H9 (cell line): ENCODE data around the gene NIFK. TPM values are rescaled to one million over a fixed set of nuclear protein-coding genes. Genes with fewer than 3 reads are reported as not detected.

Experiments used
- DNase-seq: peaks from one replicate; pipeline ENCODE4 v3.0.0-alpha.2; 2017
- H2AFZ ChIP-seq: one replicate; pipeline ENCODE4 v1.6.1; 2013; ENCODE audit warnings: mild to moderate bottlenecking, low read length, control low read depth, moderate library complexity
- H2AK5ac ChIP-seq: 2 replicates; pipeline ENCODE4 v1.6.1; 2013; ENCODE audit warnings: low read length, control low read depth, mixed read lengths; ENCODE audit not compliant: insufficient read length
- H2BK120ac ChIP-seq: one replicate; pipeline ENCODE4 v1.6.1; 2013; ENCODE audit warnings: low read depth, mild to moderate bottlenecking, low read length, control low read depth, inconsistent platforms; ENCODE audit not compliant: poor library complexity, severe bottlenecking
- H2BK12ac ChIP-seq: 2 replicates; pipeline ENCODE4 v1.6.1; 2013; ENCODE audit warnings: low read length, control low read depth, mixed read lengths, low read depth; ENCODE audit not compliant: insufficient read length
- H2BK15ac ChIP-seq: 2 replicates; pipeline ENCODE4 v1.6.1; 2013; ENCODE audit warnings: low read depth, low read length, control low read depth
- H2BK20ac ChIP-seq: one replicate; pipeline ENCODE4 v1.6.1; 2013; ENCODE audit warnings: low read depth, mild to moderate bottlenecking, low read length, control low read depth, inconsistent platforms; ENCODE audit not compliant: poor library complexity, severe bottlenecking
- H2BK5ac ChIP-seq: 2 replicates; pipeline ENCODE4 v1.6.1; 2013; ENCODE audit warnings: low read length, control low read depth, mixed read lengths; ENCODE audit not compliant: insufficient read length
- H3K14ac ChIP-seq: 2 replicates; pipeline ENCODE4 v1.6.1; 2013; ENCODE audit warnings: low read length, control low read depth; ENCODE audit not compliant: insufficient read depth
- H3K18ac ChIP-seq: 2 replicates; pipeline ENCODE4 v1.6.1; 2013; ENCODE audit warnings: low read depth, mild to moderate bottlenecking, mixed read lengths, low read length, control low read depth; ENCODE audit not compliant: insufficient read length
- H3K23ac ChIP-seq: 2 replicates; pipeline ENCODE4 v1.6.1; 2013; ENCODE audit warnings: low read length, control low read depth, mixed read lengths, low read depth; ENCODE audit not compliant: insufficient read length
- H3K23me2 ChIP-seq: 2 replicates; pipeline ENCODE4 v1.6.1; 2013; ENCODE audit warnings: low read depth, mild to moderate bottlenecking, mixed read lengths, low read length, control low read depth; ENCODE audit not compliant: insufficient read length, poor library complexity, severe bottlenecking
- H3K27ac ChIP-seq: 2 replicates; pipeline ENCODE4 v1.5.1; 2013; ENCODE audit warnings: low read length, control low read depth, mixed read lengths, low read depth; ENCODE audit not compliant: insufficient read length
- H3K27me3 ChIP-seq: 2 replicates; pipeline ENCODE4 v1.6.1; 2013; ENCODE audit warnings: low read length, control low read depth, inconsistent platforms; ENCODE audit not compliant: insufficient read depth
- H3K4ac ChIP-seq: 2 replicates; pipeline ENCODE4 v1.6.1; 2013; ENCODE audit warnings: low read depth, mild to moderate bottlenecking, control low read depth, inconsistent platforms, low read length, moderate library complexity
- H3K4me1 ChIP-seq: 2 replicates; pipeline ENCODE4 v1.6.1; 2013; ENCODE audit warnings: low read length, control low read depth, inconsistent platforms; ENCODE audit not compliant: insufficient read depth
- H3K4me2 ChIP-seq: 2 replicates; pipeline ENCODE4 v1.6.1; 2013; ENCODE audit warnings: low read length, control low read depth, mixed read lengths; ENCODE audit not compliant: insufficient read length, insufficient read depth
- H3K56ac ChIP-seq: 2 replicates; pipeline ENCODE4 v1.6.1; 2013; ENCODE audit warnings: low read depth, mild to moderate bottlenecking, mixed read lengths, low read length, control low read depth; ENCODE audit not compliant: insufficient read length
- H3K79me1 ChIP-seq: 2 replicates; pipeline ENCODE4 v1.6.1; 2013; ENCODE audit warnings: low read depth, mild to moderate bottlenecking, moderate library complexity, low read length, control low read depth, inconsistent platforms; ENCODE audit not compliant: insufficient read depth, poor library complexity, severe bottlenecking
- H3K79me2 ChIP-seq: 2 replicates; pipeline ENCODE4 v1.6.1; 2013; ENCODE audit warnings: low read length, control low read depth, inconsistent platforms; ENCODE audit not compliant: insufficient read depth
- H3K9ac ChIP-seq: 2 replicates; pipeline ENCODE4 v1.6.1; 2013; ENCODE audit warnings: low read length, control low read depth, mixed read lengths; ENCODE audit not compliant: insufficient read length; ENCODE audit errors: extremely low read depth
- H3K9me3 ChIP-seq: one replicate; pipeline ENCODE4 v1.6.1; 2013; ENCODE audit warnings: low read depth, low read length, inconsistent platforms; ENCODE audit not compliant: control insufficient read depth
- H3T11ph ChIP-seq: one replicate; pipeline ENCODE4 v1.6.1; 2013; ENCODE audit warnings: mild to moderate bottlenecking, low read length, control low read depth, inconsistent platforms
- H4K20me1 ChIP-seq: one replicate; pipeline ENCODE4 v1.6.1; 2013; ENCODE audit not compliant: control insufficient read depth, insufficient read length, insufficient read depth
- H4K5ac ChIP-seq: 2 replicates; pipeline ENCODE4 v1.6.1; 2013; ENCODE audit warnings: low read depth, mild to moderate bottlenecking, mixed read lengths, low read length, control low read depth; ENCODE audit not compliant: insufficient read length
- H4K8ac ChIP-seq: replicated peaks from 2 replicates; pipeline ENCODE4 v1.6.1; 2013; ENCODE audit warnings: low read length, control low read depth, mixed read lengths, low read depth; ENCODE audit not compliant: insufficient read length
- H4K91ac ChIP-seq: 2 replicates; pipeline ENCODE4 v1.6.1; 2013; ENCODE audit warnings: low read depth, mild to moderate bottlenecking, moderate library complexity, mixed read lengths, low read length, control low read depth; ENCODE audit not compliant: insufficient read length
- H3K27ac Mint-ChIP-seq, 3 experiments: 2 replicates in 2 of 3; 3 replicates in 1 of 3; pipeline ENCODE4 v1.8.0; 2020 to 2021; ENCODE audit warnings: mixed read lengths in 3 of 3, mild to moderate bottlenecking in 1 of 3, moderate library complexity in 1 of 3
- H3K27me3 Mint-ChIP-seq: 2 replicates; pipeline ENCODE4 v1.8.0; 2021; ENCODE audit warnings: low read depth, mild to moderate bottlenecking, moderate library complexity, mixed read lengths
- H3K36me3 Mint-ChIP-seq, 3 experiments: 2 replicates in 2 of 3; 3 replicates in 1 of 3; pipeline ENCODE4 v1.8.0; 2020 to 2021; ENCODE audit warnings: low read depth in 3 of 3, mixed read lengths in 3 of 3; ENCODE audit not compliant: insufficient read depth in 1 of 3
- H3K4me1 Mint-ChIP-seq, 2 experiments: 2 replicates each; pipeline ENCODE4 v1.8.0; 2020; ENCODE audit warnings: mixed read lengths in 2 of 2
- H3K4me3 Mint-ChIP-seq, 2 experiments: 2 replicates in 1 of 2; 3 replicates in 1 of 2; pipeline ENCODE4 v1.8.0; 2020 to 2021; ENCODE audit warnings: mild to moderate bottlenecking in 2 of 2, mixed read lengths in 2 of 2, moderate library complexity in 1 of 2
- H3K9me3 Mint-ChIP-seq, 2 experiments: 2 replicates in 1 of 2; 3 replicates in 1 of 2; pipeline ENCODE4 v1.8.0; 2020; ENCODE audit warnings: mild to moderate bottlenecking in 2 of 2, mixed read lengths in 2 of 2, moderate library complexity in 1 of 2
- WGBS: extraction: QIAGEN DNeasy Blood & Tissue Kit; methylation state at CpG from one replicate; pipeline ENCODE4 v1.1.7; 2013; ENCODE audit warnings: missing lambda C conversion rate, low lambda C conversion rate, mixed read lengths; ENCODE audit not compliant: insufficient read length; ENCODE audit errors: extremely low coverage; 5-methylcytosine and 5-hydroxymethylcytosine counted together
- total RNA-seq: library from RNA; stranded (reverse); gene quantifications from 2 replicates; pipeline ENCODE4 v1.2.1, GENCODE V29; 2021
- TF ChIP-seq, protein P1 (sequence below): fragments of 200-600 bp; sonication (generic); conservative IDR thresholded peaks from 3 replicates; pipeline ENCODE4 v1.8.0; 2021; ENCODE audit warnings: antibody characterized with exemption, mild to moderate bottlenecking

Gene NIFK
- total RNA-seq, 1 experiment from 2014 or later = 180 TPM

DNA sequence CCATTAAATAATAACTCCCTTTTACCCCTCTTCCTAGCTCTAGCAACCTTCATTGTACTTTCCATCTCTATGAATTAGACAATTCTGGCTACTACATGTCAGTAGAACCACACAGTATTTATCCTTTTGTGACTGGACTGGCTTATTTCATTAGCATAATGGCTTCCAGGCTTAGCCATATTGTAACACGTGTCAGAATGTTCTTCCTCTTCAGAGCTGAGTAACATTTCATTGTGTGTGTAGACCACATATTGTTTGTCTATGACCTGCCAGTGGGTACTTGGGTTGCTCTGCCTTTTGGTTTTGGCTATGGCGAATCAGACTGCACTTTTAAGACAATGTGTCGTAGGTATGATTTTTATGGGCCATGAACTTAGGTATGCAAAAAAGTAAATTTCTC is 39.7 kb upstream of the NIFK start:
- Histone ChIP-seq H4K91ac (no peak overlapping the region), H3K23me2 (no peaks in the 10 kb centered on the region), H2BK12ac (no peak overlapping the region), H3K9me3 (no peaks in the 10 kb centered on the region), H3K4ac (no peak overlapping the region), H2BK5ac (no peak overlapping the region), H3K79me2 (no peaks in the 10 kb centered on the region), H4K8ac (no peak overlapping the region), H3K4me1 (peaks cover 6% of the 10 kb centered on the region; the same call in 1 of the 2 replicates), H3K27ac (no peak overlapping the region), H4K5ac (no peak overlapping the region), H3K56ac (no peak overlapping the region), H2BK20ac (no peak overlapping the region), H4K20me1 (peaks cover 2% of the 10 kb centered on the region), H3K27me3 (no peaks in the 10 kb centered on the region), H3K18ac (no peak overlapping the region), H3K23ac (no peak overlapping the region), H3K9ac (no peak overlapping the region), H3T11ph (no peak overlapping the region), H2BK120ac (no peak overlapping the region), H2AFZ (no peak overlapping the region), H3K14ac (no peak overlapping the region), H3K79me1 (no peaks in the 10 kb centered on the region), H2BK15ac (no peak overlapping the region), H2AK5ac (no peak overlapping the region), H3K4me2 (no peak overlapping the region)
- Mint-ChIP-seq H3K4me1 (peaks cover 9 to 19% of the 10 kb centered on the region in 2 experiments), H3K36me3 (no peaks in the 10 kb centered on the region), H3K9me3 (no peaks in the 10 kb centered on the region; a peak in 1 of 5 replicates), H3K27ac (no peak overlapping the region), H3K4me3 (no peak overlapping the region), H3K27me3 (peaks cover 2% of the 10 kb centered on the region; the same call in 1 of the 2 replicates)
- TF ChIP-seq, protein P1, sequence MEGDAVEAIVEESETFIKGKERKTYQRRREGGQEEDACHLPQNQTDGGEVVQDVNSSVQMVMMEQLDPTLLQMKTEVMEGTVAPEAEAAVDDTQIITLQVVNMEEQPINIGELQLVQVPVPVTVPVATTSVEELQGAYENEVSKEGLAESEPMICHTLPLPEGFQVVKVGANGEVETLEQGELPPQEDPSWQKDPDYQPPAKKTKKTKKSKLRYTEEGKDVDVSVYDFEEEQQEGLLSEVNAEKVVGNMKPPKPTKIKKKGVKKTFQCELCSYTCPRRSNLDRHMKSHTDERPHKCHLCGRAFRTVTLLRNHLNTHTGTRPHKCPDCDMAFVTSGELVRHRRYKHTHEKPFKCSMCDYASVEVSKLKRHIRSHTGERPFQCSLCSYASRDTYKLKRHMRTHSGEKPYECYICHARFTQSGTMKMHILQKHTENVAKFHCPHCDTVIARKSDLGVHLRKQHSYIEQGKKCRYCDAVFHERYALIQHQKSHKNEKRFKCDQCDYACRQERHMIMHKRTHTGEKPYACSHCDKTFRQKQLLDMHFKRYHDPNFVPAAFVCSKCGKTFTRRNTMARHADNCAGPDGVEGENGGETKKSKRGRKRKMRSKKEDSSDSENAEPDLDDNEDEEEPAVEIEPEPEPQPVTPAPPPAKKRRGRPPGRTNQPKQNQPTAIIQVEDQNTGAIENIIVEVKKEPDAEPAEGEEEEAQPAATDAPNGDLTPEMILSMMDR = no peak
- no CpG with 5 or more reads among the region's 3 CpGs for WGBS
- DNase-seq = no peak
